IMR-90 (cell line): ENCODE data around the gene PLEKHO2. TPM values are rescaled to one million over a fixed set of nuclear protein-coding genes. Genes with fewer than 3 reads are reported as not detected.
A peak's percentile ranks its signal among the peaks of the same experiment; 100 is the strongest.

ENCODE experiments used
- ATAC-seq: fragments of 200-7000 bp; cut with Tn5 transposase; 2 replicates; pipeline ENCODE4 v1.9.1; 2020; ENCODE audit warnings: low read depth, mild to moderate bottlenecking, moderate library complexity
- BruUV-seq: library from RNA; stranded (reverse); fragments of 400-500 nt; replicated peaks from 2 replicates; lab custom pipeline; 2021; lab: Mats Ljungman, UMichigan
- CTCF ChIA-PET: fragments of 300-600 bp; formaldehyde crosslinking; extraction: SDS; loops from one replicate; lab custom pipeline; 2021; ENCODE audit warnings: antibody characterized with exemption; lab: Yijun Ruan, JAX
- POLR2A ChIA-PET: fragments of 300-600 bp; sonication (Branson Sonifier 250); formaldehyde crosslinking; loops from one replicate; lab custom pipeline; 2022; ENCODE audit warnings: antibody characterized with exemption; ENCODE audit not compliant: unreplicated experiment; lab: Charles Lee
- DNase-seq: peaks from one replicate; pipeline ENCODE4 v3.0.0; 2013
- H2AFZ ChIP-seq: replicated peaks from 2 replicates; pipeline ENCODE3; 2013; ENCODE audit warnings: low read length, mild to moderate bottlenecking; ENCODE audit not compliant: poor library complexity
- H2AK5ac ChIP-seq: 2 replicates; pipeline ENCODE4 v1.6.1; 2013; ENCODE audit warnings: low read depth, low read length, inconsistent platforms
- H2AK9ac ChIP-seq: replicated peaks from 2 replicates; pipeline ENCODE3; 2013; ENCODE audit warnings: mild to moderate bottlenecking, low read depth, low read length, moderate library complexity; ENCODE audit not compliant: poor library complexity
- H2BK120ac ChIP-seq: 2 replicates; pipeline ENCODE4 v1.6.1; 2013; ENCODE audit warnings: low read depth, low read length, inconsistent platforms
- H2BK15ac ChIP-seq: 3 replicates; pipeline ENCODE4 v1.6.1; 2013; ENCODE audit warnings: low read depth, low read length, inconsistent platforms
- H2BK20ac ChIP-seq: 2 replicates; pipeline ENCODE4 v1.6.1; 2013; ENCODE audit warnings: low read depth, mild to moderate bottlenecking, inconsistent platforms, low read length, moderate library complexity
- H2BK5ac ChIP-seq: 2 replicates; pipeline ENCODE4 v1.6.1; 2013; ENCODE audit warnings: mild to moderate bottlenecking, low read depth, low read length, inconsistent platforms; ENCODE audit not compliant: poor library complexity, severe bottlenecking
- H3K14ac ChIP-seq: replicated peaks from 2 replicates; pipeline ENCODE4 v1.6.1; 2013; ENCODE audit warnings: low read depth, low read length, inconsistent platforms
- H3K18ac ChIP-seq: 2 replicates; pipeline ENCODE4 v1.6.1; 2013; ENCODE audit warnings: low read depth, low read length, control low read depth
- H3K23ac ChIP-seq: 2 replicates; pipeline ENCODE4 v1.6.1; 2013; ENCODE audit warnings: low read depth, low read length, inconsistent platforms
- H3K27ac ChIP-seq: 2 replicates; pipeline ENCODE4 v1.5.1; 2013; ENCODE audit warnings: mild to moderate bottlenecking, control low read depth, low read length; ENCODE audit not compliant: insufficient read depth
- H3K27me3 ChIP-seq: 2 replicates; pipeline ENCODE4 v1.6.1; 2013; ENCODE audit warnings: low read length; ENCODE audit not compliant: control insufficient read depth, insufficient read depth
- H3K36me3 ChIP-seq: 2 replicates; pipeline ENCODE4 v1.6.1; 2013; ENCODE audit warnings: low read length, mixed read lengths; ENCODE audit not compliant: control insufficient read depth, insufficient read depth
- H3K4ac ChIP-seq: 2 replicates; pipeline ENCODE4 v1.6.1; 2013; ENCODE audit warnings: low read depth, low read length, inconsistent platforms
- H3K4me1 ChIP-seq: 2 replicates; pipeline ENCODE4 v1.6.1; 2013; ENCODE audit warnings: low read length, mixed read lengths; ENCODE audit not compliant: control insufficient read depth, insufficient read depth
- H3K4me2 ChIP-seq: 2 replicates; pipeline ENCODE4 v1.6.1; 2013; ENCODE audit warnings: low read depth, mild to moderate bottlenecking, control low read depth, low read length, moderate library complexity
- H3K4me3 ChIP-seq: 2 replicates; pipeline ENCODE4 v1.5.1; 2013; ENCODE audit warnings: low read depth, mild to moderate bottlenecking, control low read depth, low read length, moderate library complexity; ENCODE audit not compliant: insufficient read depth
- H3K56ac ChIP-seq: 2 replicates; pipeline ENCODE4 v1.6.1; 2013; ENCODE audit warnings: low read length, inconsistent platforms; ENCODE audit not compliant: insufficient read depth; ENCODE audit errors: extremely low read depth
- H3K79me1 ChIP-seq, 2 experiments: 2 replicates each; pipeline ENCODE4 v1.6.1; 2013; ENCODE audit warnings: low read length in 2 of 2, inconsistent platforms in 1 of 2, low read depth in 1 of 2
- H3K9ac ChIP-seq: 2 replicates; pipeline ENCODE4 v1.6.1; 2013; ENCODE audit warnings: low read depth, low read length, control low read depth
- H3K9me1 ChIP-seq: 2 replicates; pipeline ENCODE4 v1.6.1; 2013; ENCODE audit warnings: low read length, inconsistent platforms; ENCODE audit not compliant: insufficient read depth
- H3K9me3 ChIP-seq: 2 replicates; pipeline ENCODE4 v1.6.1; 2013; ENCODE audit warnings: low read length; ENCODE audit not compliant: control insufficient read depth, insufficient read depth
- H4K20me1 ChIP-seq: 2 replicates; pipeline ENCODE4 v1.6.1; 2013; ENCODE audit warnings: low read length, inconsistent platforms; ENCODE audit not compliant: insufficient read depth
- H4K5ac ChIP-seq: 2 replicates; pipeline ENCODE4 v1.6.1; 2013; ENCODE audit warnings: mild to moderate bottlenecking, low read depth, low read length, control low read depth
- H4K8ac ChIP-seq, 2 experiments: 2 replicates each; pipeline ENCODE4 v1.6.1; 2013; ENCODE audit warnings: low read depth in 2 of 2, low read length in 2 of 2, control low read depth in 1 of 2, inconsistent platforms in 1 of 2
- H4K91ac ChIP-seq: 2 replicates; pipeline ENCODE4 v1.6.1; 2013; ENCODE audit warnings: low read depth, low read length, inconsistent platforms; ENCODE audit not compliant: insufficient read depth
- BHLHE40 ChIP-seq: fragments of 150-350 bp; IDR thresholded peaks from 2 replicates; pipeline ENCODE4 v1.6.1; 2016; ENCODE audit warnings: mild to moderate bottlenecking, low read depth, low read length
- CEBPB ChIP-seq: IDR thresholded peaks from 2 replicates; pipeline ENCODE4 v1.6.1; 2012; ENCODE audit warnings: low read depth, low read length, improper control_type of control experiment
- FOS ChIP-seq: fragments of 150-350 bp; IDR thresholded peaks from 2 replicates; pipeline ENCODE4 v1.6.1; 2016; ENCODE audit warnings: low read depth, low read length
- MAFK ChIP-seq: IDR thresholded peaks from 2 replicates; pipeline ENCODE4 v1.6.1; 2012; ENCODE audit warnings: low read depth, low read length, improper control_type of control experiment
- MAZ ChIP-seq: IDR thresholded peaks from 2 replicates; pipeline ENCODE4 v1.6.1; 2012; ENCODE audit warnings: low read depth, mild to moderate bottlenecking, low read length, improper control_type of control experiment, moderate library complexity, borderline replicate concordance
- MXI1 ChIP-seq: IDR thresholded peaks from 2 replicates; pipeline ENCODE4 v1.6.1; 2012; ENCODE audit warnings: low read depth, mild to moderate bottlenecking, low read length, moderate library complexity, borderline replicate concordance
- NFE2L2 ChIP-seq: fragments of 150-350 bp; IDR thresholded peaks from 2 replicates; pipeline ENCODE4 v1.6.1; 2016; ENCODE audit warnings: low read depth, mild to moderate bottlenecking, low read length
- POLR2A ChIP-seq: IDR thresholded peaks from 2 replicates; pipeline ENCODE4 v1.6.1; 2012; ENCODE audit warnings: mild to moderate bottlenecking, low read depth, low read length
- RAD21 ChIP-seq: IDR thresholded peaks from 2 replicates; pipeline ENCODE4 v1.6.1; 2012; ENCODE audit warnings: low read length, improper control_type of control experiment
- RCOR1 ChIP-seq: IDR thresholded peaks from 2 replicates; pipeline ENCODE4 v1.6.1; 2012; ENCODE audit warnings: mild to moderate bottlenecking, low read length, improper control_type of control experiment; ENCODE audit not compliant: insufficient replicate concordance
- RFX5 ChIP-seq: IDR thresholded peaks from 2 replicates; pipeline ENCODE4 v1.8.0; 2012; ENCODE audit warnings: low read depth, mild to moderate bottlenecking, low read length, moderate library complexity
- SMC3 ChIP-seq: fragments of 150-350 bp; IDR thresholded peaks from 2 replicates; pipeline ENCODE4 v1.6.1; 2016; ENCODE audit warnings: low read depth, mild to moderate bottlenecking, antibody characterized with exemption, low read length, moderate library complexity
- USF2 ChIP-seq: fragments of 150-350 bp; IDR thresholded peaks from 2 replicates; pipeline ENCODE4 v1.6.1; 2017; ENCODE audit warnings: mild to moderate bottlenecking, antibody characterized with exemption, low read length, low read depth
- WGBS, 2 experiments: methylation state at CpG; one replicate each; pipeline versions ENCODE4 v1.1.5 to v1.1.7; 2013; ENCODE audit warnings: missing lambda C conversion rate in 2 of 2; ENCODE audit not compliant: insufficient read length in 1 of 2; ENCODE audit errors: extremely low coverage in 2 of 2; 5-methylcytosine and 5-hydroxymethylcytosine counted together
- dilution Hi-C: fragments of 300-500 bp; cut with HindIII; formaldehyde crosslinking; loops from one replicate; pipeline ENCODE4 v1.14.3; 2018; ENCODE audit warnings: low sequenced_read_pairs; ENCODE audit not compliant: unreplicated experiment
- in situ Hi-C: fragments of 300-500 bp; cut with MboI; formaldehyde crosslinking; loops from 3 replicates; pipeline ENCODE4 v1.14.3; 2019; ENCODE audit warnings: low sequenced_read_pairs, inconsistent platforms, mixed read lengths
- intact Hi-C: fragments of 100-400 bp; cut with micrococcal nuclease; formaldehyde crosslinking; loops from 2 replicates; pipeline ENCODE4 v1.10.0; 2022
- polyA plus RNA-seq, 3 experiments: library from polyadenylated mRNA; depleted of rRNA; stranded (reverse); fragments of >200 nt; gene quantifications; 2 replicates each; pipeline ENCODE4 v1.2.3, GENCODE V29; 2012; ENCODE audit warnings: low replicate concordance in 1 of 3
- total RNA-seq: library from RNA; depleted of rRNA; stranded (reverse); fragments of >200 nt; gene quantifications from 2 replicates; pipeline ENCODE4 v1.2.3, GENCODE V29; 2012

Gene PLEKHO2
- total and polyA plus RNA-seq, 2 of the 4 experiments (the other 2 are of a cell fraction): 19.0 to 22.5 TPM

GRCh38 chr15:64861960-64862359 is 20.2 kb downstream of the PLEKHO2 start:
- intact Hi-C loops (no loop called here), dilution Hi-C loops (no loop called here), in situ Hi-C loops (no loop called here)
- peak overlapping the region; percentile 27; the same call in 1 of the 2 replicates for H3K27ac ChIP-seq
- peaks cover 71% of the 10 kb centered on the region for H3K36me3 ChIP-seq
- H2AK5ac ChIP-seq: peak overlapping the region; percentile 13; the same call in 1 of the 2 replicates
- DNase-seq (no peak), ATAC-seq (no peak)
- no peak overlapping the region for H2AFZ ChIP-seq
- TF ChIP-seq POLR2A (no peak), RCOR1 (no peak), SMC3 (no peak), NFE2L2 (no peak), BHLHE40 (no peak), USF2 (no peak), MAFK (no peak), RFX5 (no peak), MXI1 (no peak), RAD21 (no peak), FOS (no peak), CEBPB (no peak), MAZ (no peak)
- ChIA-PET CTCF (interaction anchor here (0.6 kb wide), 1 partner anchor 18 kb away, joined by 3 read pairs; no protein-coding TSS in a partner anchor), POLR2A (no interaction called here)
- H2BK20ac ChIP-seq: no peak overlapping the region
- H2AK9ac ChIP-seq: peak overlapping the region; percentile 80
- no peak overlapping the region for H3K4me2 ChIP-seq
- H2BK120ac ChIP-seq: no peak overlapping the region
- peak overlapping the region; percentile 11 for H3K4ac ChIP-seq
- H3K4me1 ChIP-seq: peaks cover 60% of the 10 kb centered on the region
- H3K9me3 ChIP-seq: no peaks in the 10 kb centered on the region
- WGBS, 2 experiments: 86% methylated on average over 4 of the region's 4 CpGs; no CpG with 5 or more reads in 1 of the 2 experiments
- no peak overlapping the region; the same call in 1 of the 2 replicates for H3K14ac ChIP-seq
- peaks cover 48 to 89% of the 10 kb centered on the region in 2 experiments for H3K79me1 ChIP-seq
- peak overlapping the region; percentile 24; the same call in 1 of the 2 replicates for H4K5ac ChIP-seq
- no peak overlapping the region for H3K4me3 ChIP-seq
- H4K20me1 ChIP-seq: peaks cover 22% of the 10 kb centered on the region
- H4K8ac ChIP-seq: 0 out of 4 replicates have a peak overlapping the region, but pooled peaks of 1 of the 2 experiments have one; percentile 28
- peak overlapping the region; percentile 8 for H2BK5ac ChIP-seq
- H4K91ac ChIP-seq: peak overlapping the region; percentile 4; the same call in 1 of the 2 replicates
- H3K56ac ChIP-seq: no peak overlapping the region
- H3K9me1 ChIP-seq: peaks cover 52% of the 10 kb centered on the region
- no peak overlapping the region; the same call in 1 of the 2 replicates for H3K23ac ChIP-seq
- BruUV-seq: no TSS peak
- H2BK15ac ChIP-seq: no peak overlapping the region
- H3K18ac ChIP-seq: no peak overlapping the region
- H3K9ac ChIP-seq: no peak overlapping the region
- H3K27me3 ChIP-seq: no peaks in the 10 kb centered on the region
